DND-41 (cell line): ENCODE measurements around the gene STAG1.

Source experiments
- ATAC-seq: fragments of 200-7000 bp; cut with Tn5 transposase; 3 replicates; pipeline ENCODE4 v1.9.1; 2021; ENCODE audit warnings: low read depth; ENCODE audit not compliant: insufficient read depth
- DNase-seq: peaks from one replicate; pipeline ENCODE4 v3.0.0-alpha.2; 2020
- H2AFZ ChIP-seq: 2 replicates; pipeline ENCODE4 v1.6.0; 2012; ENCODE audit warnings: low read depth, low read length
- H3K27ac ChIP-seq: 2 replicates; pipeline ENCODE4 v1.5.1; 2012; ENCODE audit warnings: low read length, inconsistent platforms
- H3K27me3 ChIP-seq: fragments of 200-600 bp; sonication (generic); 2 replicates; pipeline ENCODE4 v1.6.0; 2012; ENCODE audit warnings: low read length, mild to moderate bottlenecking, inconsistent platforms; ENCODE audit not compliant: insufficient read depth, poor library complexity
- H3K36me3 ChIP-seq: 2 replicates; pipeline ENCODE4 v1.5.1; 2012; ENCODE audit warnings: low read length, inconsistent platforms; ENCODE audit not compliant: insufficient read depth
- H3K4me1 ChIP-seq: 2 replicates; pipeline ENCODE4 v1.5.1; 2012; ENCODE audit warnings: mild to moderate bottlenecking, low read length; ENCODE audit not compliant: insufficient read depth
- H3K4me2 ChIP-seq: 2 replicates; pipeline ENCODE4 v1.6.0; 2012; ENCODE audit warnings: mild to moderate bottlenecking, moderate library complexity, low read length, inconsistent platforms; ENCODE audit not compliant: insufficient read depth
- H3K4me3 ChIP-seq, 2 experiments: fragments of 200-600 bp in 1 of 2; shearing (Covaris generic) in 1 of 2; 2 replicates each; pipeline ENCODE4 v1.5.1; 2012 to 2016; ENCODE audit warnings: inconsistent platforms in 2 of 2, low read length in 2 of 2, mild to moderate bottlenecking in 2 of 2, low read depth in 1 of 2, moderate library complexity in 1 of 2
- H3K79me2 ChIP-seq: 2 replicates; pipeline ENCODE4 v1.6.0; 2012; ENCODE audit warnings: low read length, inconsistent platforms; ENCODE audit not compliant: insufficient read depth
- H3K9ac ChIP-seq: 2 replicates; pipeline ENCODE4 v1.6.0; 2012; ENCODE audit warnings: low read depth, mild to moderate bottlenecking, inconsistent platforms, low read length, moderate library complexity
- H3K9me3 ChIP-seq: 2 replicates; pipeline ENCODE4 v1.5.1; 2012; ENCODE audit warnings: low read length, moderate library complexity, mild to moderate bottlenecking, inconsistent platforms; ENCODE audit not compliant: insufficient read depth, severe bottlenecking
- H4K20me1 ChIP-seq: 2 replicates; pipeline ENCODE4 v1.6.0; 2012; ENCODE audit warnings: low read length; ENCODE audit not compliant: insufficient read depth
- EZH2 ChIP-seq: IDR thresholded peaks from 3 replicates; pipeline ENCODE4 v1.6.1; 2012; ENCODE audit warnings: borderline replicate concordance, low read depth, mild to moderate bottlenecking, moderate library complexity, low read length, inconsistent platforms; ENCODE audit not compliant: severe bottlenecking
- TF ChIP-seq, protein P1 (sequence below): IDR thresholded peaks from 2 replicates; pipeline ENCODE4 v1.5.1; 2012; ENCODE audit warnings: borderline replicate concordance, low read length, moderate library complexity, mild to moderate bottlenecking; ENCODE audit not compliant: poor library complexity, severe bottlenecking; ENCODE audit errors: extremely low read depth

Gene STAG1

DNA sequence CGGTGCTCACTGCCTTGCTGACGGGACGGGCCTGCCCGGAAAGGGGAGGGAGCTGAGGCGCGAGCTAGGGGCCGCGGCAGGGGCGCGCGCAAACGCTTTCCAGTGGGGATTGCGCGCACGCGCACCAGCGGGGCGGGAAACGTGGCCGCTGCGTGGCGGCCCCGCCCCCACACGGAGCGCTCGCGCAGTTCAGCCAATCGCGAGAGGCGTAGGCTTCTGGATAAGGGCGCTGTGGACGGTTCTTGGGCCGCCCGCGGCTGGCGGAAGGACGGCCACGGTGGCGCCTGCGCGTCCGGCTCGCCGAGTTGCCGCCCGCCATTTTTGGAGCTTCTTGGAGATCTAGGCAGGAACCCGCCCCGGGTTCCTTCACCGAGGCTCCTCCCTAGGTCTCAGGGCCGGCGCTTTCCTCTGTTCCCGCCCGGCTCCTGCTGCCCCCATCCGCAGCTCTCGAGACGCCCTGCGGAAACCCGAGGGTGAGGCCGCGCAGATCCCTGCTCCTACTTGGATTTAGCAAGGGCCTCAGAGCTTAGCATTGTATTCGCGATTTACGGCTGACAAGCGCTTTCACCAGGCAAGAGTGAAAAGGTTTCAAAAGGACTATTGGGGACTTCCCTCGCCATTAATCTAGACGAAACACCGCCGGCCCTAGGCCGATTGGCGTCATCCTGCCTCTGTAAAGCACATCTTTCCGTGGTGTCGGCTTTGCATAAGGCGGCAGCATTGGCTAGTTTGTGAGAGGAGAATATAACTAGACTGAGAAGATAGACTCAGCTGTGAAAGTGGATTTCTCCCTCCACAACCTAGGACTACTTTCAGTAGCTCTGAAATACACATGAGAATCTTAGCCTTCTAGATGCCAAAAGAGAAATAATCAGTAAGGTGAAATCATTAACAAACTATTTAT, 496 bp upstream of the STAG1 start:
- ATAC-seq, result peak; percentile 86

DNA sequence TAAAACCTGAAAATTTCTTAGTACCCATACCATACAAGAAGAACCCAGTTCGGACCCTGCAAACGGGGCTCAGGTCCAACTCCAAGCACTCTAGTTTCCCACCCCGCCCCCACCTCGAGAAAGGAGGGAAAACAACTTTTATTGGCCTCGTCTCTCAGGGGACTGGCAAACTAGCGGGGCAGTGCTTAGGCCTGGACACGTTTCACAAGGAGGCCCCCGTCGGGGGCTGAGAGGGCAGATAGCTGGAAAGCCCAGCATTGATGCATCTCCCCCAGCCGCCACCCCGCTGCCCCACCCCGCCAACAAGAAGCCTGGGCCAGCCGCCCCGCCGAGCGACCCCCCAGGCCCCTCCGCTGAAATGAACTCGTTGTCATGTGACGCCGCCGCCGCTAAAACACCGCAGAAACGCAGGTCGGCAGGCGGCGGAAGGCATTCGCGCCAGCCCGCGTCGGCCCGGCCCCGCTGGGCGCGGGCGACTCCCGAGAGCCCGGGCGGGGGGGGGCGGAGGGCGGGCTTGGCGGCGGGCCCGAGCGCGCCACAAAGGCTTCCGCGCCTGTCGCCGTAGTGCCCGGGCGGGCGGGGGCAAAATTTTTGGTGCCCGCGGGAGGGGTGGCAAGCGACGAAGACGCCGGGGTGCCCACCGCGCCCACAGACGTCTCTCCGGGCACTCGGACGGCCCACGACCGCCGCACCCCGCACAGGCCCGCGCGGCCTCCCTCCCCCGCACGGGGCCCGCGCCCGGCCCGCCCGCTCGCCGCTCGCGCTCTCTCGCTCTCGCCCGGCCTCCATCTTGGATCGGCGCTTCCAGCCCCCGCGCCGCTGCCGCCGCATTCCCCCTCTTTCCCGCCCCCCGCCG, 634 bp downstream of the STAG1 start:
- Histone ChIP-seq H4K20me1 (peaks cover 3% of the 10 kb centered on the region; the same call in 1 of the 2 replicates), H3K4me1 (peaks cover 48% of the 10 kb centered on the region), H3K27me3 (no peaks in the 10 kb centered on the region), H3K9ac (peak overlapping the region; percentile 92), H3K9me3 (no peaks in the 10 kb centered on the region), H2AFZ (peak overlapping the region; percentile 78), H3K79me2 (peaks cover 65% of the 10 kb centered on the region), H3K4me3 (peak overlapping the region; percentile 69 to 87), H3K36me3 (no peaks in the 10 kb centered on the region; the same call in 1 of the 2 replicates), H3K4me2 (peak overlapping the region; percentile 79), H3K27ac (peak overlapping the region; percentile 92)
- peak; percentile 78 for DNase-seq
- peak; percentile 36 for ATAC-seq
- TF ChIP-seq EZH2, result no peak
- TF ChIP-seq, protein P1, sequence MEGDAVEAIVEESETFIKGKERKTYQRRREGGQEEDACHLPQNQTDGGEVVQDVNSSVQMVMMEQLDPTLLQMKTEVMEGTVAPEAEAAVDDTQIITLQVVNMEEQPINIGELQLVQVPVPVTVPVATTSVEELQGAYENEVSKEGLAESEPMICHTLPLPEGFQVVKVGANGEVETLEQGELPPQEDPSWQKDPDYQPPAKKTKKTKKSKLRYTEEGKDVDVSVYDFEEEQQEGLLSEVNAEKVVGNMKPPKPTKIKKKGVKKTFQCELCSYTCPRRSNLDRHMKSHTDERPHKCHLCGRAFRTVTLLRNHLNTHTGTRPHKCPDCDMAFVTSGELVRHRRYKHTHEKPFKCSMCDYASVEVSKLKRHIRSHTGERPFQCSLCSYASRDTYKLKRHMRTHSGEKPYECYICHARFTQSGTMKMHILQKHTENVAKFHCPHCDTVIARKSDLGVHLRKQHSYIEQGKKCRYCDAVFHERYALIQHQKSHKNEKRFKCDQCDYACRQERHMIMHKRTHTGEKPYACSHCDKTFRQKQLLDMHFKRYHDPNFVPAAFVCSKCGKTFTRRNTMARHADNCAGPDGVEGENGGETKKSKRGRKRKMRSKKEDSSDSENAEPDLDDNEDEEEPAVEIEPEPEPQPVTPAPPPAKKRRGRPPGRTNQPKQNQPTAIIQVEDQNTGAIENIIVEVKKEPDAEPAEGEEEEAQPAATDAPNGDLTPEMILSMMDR, result no peak

More for the DNA sequence above, 496 bp upstream of the STAG1 start:
- DNase-seq, result peak; percentile 99
- H3K9ac ChIP-seq, result peak overlapping the region; percentile 92
- no peaks in the 10 kb centered on the region; the same call in 1 of the 2 replicates for H4K20me1 ChIP-seq
- no peaks in the 10 kb centered on the region; the same call in 1 of the 2 replicates for H3K36me3 ChIP-seq
- peak overlapping the region; percentile 69 to 87 for H3K4me3 ChIP-seq
- H3K9me3 ChIP-seq, result no peaks in the 10 kb centered on the region
- peak overlapping the region; percentile 86 for H2AFZ ChIP-seq
- peak overlapping the region; percentile 97 for H3K27ac ChIP-seq
- H3K4me2 ChIP-seq, result peak overlapping the region; percentile 67
- no peaks in the 10 kb centered on the region for H3K27me3 ChIP-seq
- peaks cover 54% of the 10 kb centered on the region for H3K79me2 ChIP-seq
- peaks cover 38% of the 10 kb centered on the region for H3K4me1 ChIP-seq
- no peak for TF ChIP-seq EZH2
- TF ChIP-seq, protein P1, result peak; percentile 60

- H4K20me1 ChIP-seq, result peaks cover 3% of the 10 kb centered on the region; the same call in 1 of the 2 replicates
- no peak for DNase-seq
- ATAC-seq, result no peak
- H3K36me3 ChIP-seq, result no peaks in the 10 kb centered on the region; the same call in 1 of the 2 replicates
- H3K9me3 ChIP-seq, result no peaks in the 10 kb centered on the region
- H3K4me2 ChIP-seq, result peak overlapping the region; percentile 79
- H3K4me1 ChIP-seq, result peaks cover 55% of the 10 kb centered on the region
- H2AFZ ChIP-seq, result peak overlapping the region; percentile 73
- no peaks in the 10 kb centered on the region for H3K27me3 ChIP-seq
- H3K4me3 ChIP-seq, result peak overlapping the region; percentile 69 to 87
- H3K9ac ChIP-seq, result peak overlapping the region; percentile 92
- H3K79me2 ChIP-seq, result peaks cover 72% of the 10 kb centered on the region
- peak overlapping the region; percentile 92 for H3K27ac ChIP-seq
- TF ChIP-seq EZH2, result no peak
- TF ChIP-seq, protein P1, result no peak
These were observed 1.3 kb downstream of the STAG1 start for GRCh38 chr3:136750897-136751315.
